Measurements from ENCODE around the gene LRPAP1.

LRPAP1 gene

DNA sequence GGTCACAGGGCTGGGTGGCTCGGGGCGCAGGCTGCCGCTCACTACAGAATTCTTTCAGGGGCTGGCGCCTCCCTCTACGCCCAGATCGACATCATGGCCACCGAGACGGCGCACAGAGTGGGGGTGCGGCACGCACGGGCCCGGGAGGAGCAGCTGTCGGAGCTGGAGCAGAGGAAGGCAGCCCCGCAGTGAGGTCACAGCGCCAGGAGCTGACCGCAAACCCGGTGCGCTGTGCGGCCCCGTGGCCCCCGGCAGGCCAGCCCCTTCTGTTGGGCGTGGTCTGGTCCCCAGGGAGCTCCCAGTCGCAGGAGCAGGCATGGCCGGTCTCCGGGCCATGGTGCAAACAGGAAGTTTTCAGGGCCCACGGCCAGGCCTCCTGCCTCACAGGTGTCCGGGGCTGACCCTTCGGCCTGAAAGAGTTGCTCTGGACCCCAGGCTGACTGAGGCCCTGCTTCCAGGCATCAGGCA, 31.6 kb downstream of the LRPAP1 start:
- TF ChIP-seq CTCF (IDR thresholded peaks at IDR 0.05) = no peak
- no peak overlapping the region for H3K4me3 ChIP-seq (ENCODE audit: low read depth, low read length)

GRCh38 chr4:3500111-3500510, 32.1 kb downstream of the LRPAP1 start:
- H3K4me3 ChIP-seq (ENCODE audit: low read depth, low read length) = no peak overlapping the region
- no peak for TF ChIP-seq CTCF (IDR thresholded peaks at IDR 0.05)
- H3K79me2 ChIP-seq = peaks cover 3% of the 10 kb centered on the region
- no peak overlapping the region for H3K9ac ChIP-seq
- H3K9me3 ChIP-seq (ENCODE audit: control insufficient read depth, low read length) = no peaks in the 10 kb centered on the region
- H3K4me1 ChIP-seq = no peaks in the 10 kb centered on the region
- no peaks in the 10 kb centered on the region for H3K27me3 ChIP-seq (ENCODE audit: control insufficient read depth, insufficient read depth, low read length)
- H2AFZ ChIP-seq = no peak overlapping the region
- no peaks in the 10 kb centered on the region for H3K36me3 ChIP-seq (ENCODE audit: control insufficient read depth, insufficient read depth, low read length)
- H3K27ac ChIP-seq = no peak overlapping the region
- no peak overlapping the region for H3K4me2 ChIP-seq (ENCODE audit: low read length)

More for the DNA sequence above, 31.6 kb downstream of the LRPAP1 start:
- H3K27me3 ChIP-seq (ENCODE audit: control insufficient read depth, insufficient read depth, low read length) = no peaks in the 10 kb centered on the region
- H2AFZ ChIP-seq = no peak overlapping the region
- no peak overlapping the region for H3K9ac ChIP-seq
- H3K9me3 ChIP-seq (ENCODE audit: control insufficient read depth, low read length) = no peaks in the 10 kb centered on the region
- H3K27ac ChIP-seq = no peak overlapping the region
- H3K4me2 ChIP-seq (ENCODE audit: low read length) = no peak overlapping the region
- H3K4me1 ChIP-seq = no peaks in the 10 kb centered on the region
- H3K79me2 ChIP-seq = peaks cover 6% of the 10 kb centered on the region
- H3K36me3 ChIP-seq (ENCODE audit: control insufficient read depth, insufficient read depth, low read length) = no peaks in the 10 kb centered on the region

- TF ChIP-seq CTCF (IDR thresholded peaks at IDR 0.05) = no peak
- Histone ChIP-seq H3K4me1 (no peaks in the 10 kb centered on the region), H3K27me3 (ENCODE audit: control insufficient read depth, insufficient read depth, low read length) (no peaks in the 10 kb centered on the region), H3K9me3 (ENCODE audit: control insufficient read depth, low read length) (no peaks in the 10 kb centered on the region), H3K36me3 (ENCODE audit: control insufficient read depth, insufficient read depth, low read length) (no peaks in the 10 kb centered on the region), H3K9ac (no peak overlapping the region), H2AFZ (no peak overlapping the region), H3K79me2 (peaks cover 2% of the 10 kb centered on the region), H3K27ac (no peak overlapping the region), H3K4me3 (ENCODE audit: low read depth, low read length) (no peak overlapping the region), H3K4me2 (ENCODE audit: low read length) (no peak overlapping the region)
Measured at GRCh38 chr4:3499710-3500109, 32.5 kb downstream of the LRPAP1 start.

GRCh38 chr4:3498901-3499510, 33.2 kb downstream of the LRPAP1 start:
- Histone ChIP-seq H3K4me3 (ENCODE audit: low read depth, low read length) (no peak overlapping the region), H3K4me2 (ENCODE audit: low read length) (no peak overlapping the region), H3K9ac (no peak overlapping the region), H3K9me3 (ENCODE audit: control insufficient read depth, low read length) (no peaks in the 10 kb centered on the region), H3K4me1 (no peaks in the 10 kb centered on the region), H3K27ac (no peak overlapping the region), H3K79me2 (no peaks in the 10 kb centered on the region), H3K27me3 (ENCODE audit: control insufficient read depth, insufficient read depth, low read length) (no peaks in the 10 kb centered on the region), H3K36me3 (ENCODE audit: control insufficient read depth, insufficient read depth, low read length) (no peaks in the 10 kb centered on the region), H2AFZ (no peak overlapping the region)
- no peak for TF ChIP-seq CTCF (IDR thresholded peaks at IDR 0.05)

- no peak overlapping the region for H3K27ac ChIP-seq
- H3K79me2 ChIP-seq = no peaks in the 10 kb centered on the region
- no peaks in the 10 kb centered on the region for H3K27me3 ChIP-seq (ENCODE audit: control insufficient read depth, insufficient read depth, low read length)
- H3K36me3 ChIP-seq (ENCODE audit: control insufficient read depth, insufficient read depth, low read length) = no peaks in the 10 kb centered on the region
- no peak for TF ChIP-seq CTCF (IDR thresholded peaks at IDR 0.05)
- no peaks in the 10 kb centered on the region for H3K4me1 ChIP-seq
- no peaks in the 10 kb centered on the region for H3K9me3 ChIP-seq (ENCODE audit: control insufficient read depth, low read length)
- no peak overlapping the region for H3K9ac ChIP-seq
- H3K4me3 ChIP-seq (ENCODE audit: low read depth, low read length) = no peak overlapping the region
- no peak overlapping the region for H3K4me2 ChIP-seq (ENCODE audit: low read length)
- H2AFZ ChIP-seq = no peak overlapping the region
Measured at GRCh38 chr4:3498407-3498806, 33.8 kb downstream of the LRPAP1 start.

All from parathyroid adenoma (tissue), 2 donors.